HCEC 1CT (cell line): ENCODE measurements around the gene EPC1.
"Not testable (repeated sequence)": the region's sequence is repeated elsewhere in the genome, so short reads cannot be mapped to it uniquely, and the experiment has no call there.

Experiments used
- DNase-seq: peaks from one replicate; pipeline ENCODE4 v3.0.0-alpha.2; 2017

The EPC1 gene

GRCh38 chr10:32229788-32230187 lies 117.2 kb downstream of the EPC1 start:
- DNase-seq = not testable (repeated sequence)

GRCh38 chr10:32229170-32229569 lies 117.8 kb downstream of the EPC1 start:
- DNase-seq = no peak

GRCh38 chr10:32227802-32228201 lies 119.2 kb downstream of the EPC1 start:
- no peak for DNase-seq

- DNase-seq = no peak
Measured at GRCh38 chr10:32226624-32227023, 120.3 kb downstream of the EPC1 start.

- DNase-seq = no peak
Measured at GRCh38 chr10:32225976-32226375, 121.0 kb downstream of the EPC1 start.

DNA sequence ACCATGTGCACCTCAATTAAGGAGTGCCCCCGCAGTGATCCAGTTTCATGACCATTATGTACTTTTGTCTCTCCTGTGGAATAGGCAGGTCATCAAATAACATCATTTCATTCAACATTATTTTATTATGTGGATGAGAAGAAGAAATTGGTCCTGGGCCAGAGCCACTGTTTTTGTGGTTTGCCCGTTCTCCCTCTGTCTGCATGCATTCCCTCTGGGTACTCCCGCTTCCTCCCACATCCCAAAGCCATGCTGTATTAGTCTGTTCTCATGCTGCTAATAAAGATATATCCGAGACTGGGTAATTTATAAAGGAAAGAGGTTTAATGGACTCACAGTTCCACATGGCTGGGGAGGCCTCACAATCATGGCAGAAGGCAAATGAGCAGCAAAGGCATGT lies 124.6 kb downstream of the EPC1 start:
- not testable (repeated sequence) for DNase-seq

- DNase-seq = not testable (repeated sequence)
Measured at GRCh38 chr10:32219156-32219555, 127.8 kb downstream of the EPC1 start.

GRCh38 chr10:32218206-32219044 lies 128.5 kb downstream of the EPC1 start:
- DNase-seq = not testable (repeated sequence)
